Erythroblast (primary cell): ENCODE results near the gene ATP8B1.

Experiments used
- GATA1 ChIP-seq: IDR thresholded peaks from 2 replicates; pipeline ENCODE4 v1.6.1; 2011; ENCODE audit warnings: low read depth, mild to moderate bottlenecking, control low read depth, low read length, moderate library complexity
- POLR2A ChIP-seq: IDR thresholded peaks from 2 replicates; pipeline ENCODE4 v1.6.1; 2011; ENCODE audit warnings: mild to moderate bottlenecking, low read length

DNA sequence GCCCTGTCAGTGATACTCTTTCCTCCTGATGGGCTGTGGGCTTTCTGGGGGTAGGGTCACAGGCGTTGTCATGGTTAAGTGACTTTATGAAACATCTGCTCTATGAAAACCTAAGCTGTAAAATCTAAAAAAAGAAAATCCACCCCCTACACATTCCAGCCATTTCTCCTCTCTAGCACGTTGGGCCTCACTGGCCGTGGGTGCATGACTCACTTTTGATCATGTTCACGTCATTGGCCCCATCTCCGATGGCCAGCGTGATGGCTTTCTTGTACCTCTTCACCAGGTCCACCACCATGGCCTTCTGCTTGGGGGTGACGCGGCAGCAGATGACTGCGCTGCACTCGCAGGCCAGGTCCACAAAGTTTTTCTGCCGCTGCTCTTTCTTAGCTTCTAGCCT, 142.2 kb downstream of the ATP8B1 start:
- no peak for TF ChIP-seq GATA1
- TF ChIP-seq POLR2A, result no peak
